Pancreas (tissue), 10 donors: ENCODE measurements around the gene AKNA. TPM values are rescaled to one million over a fixed set of nuclear protein-coding genes. Genes with fewer than 3 reads are reported as not detected.

ENCODE experiments used
- ATAC-seq, 4 donors: fragments of 200-7000 bp; cut with Tn5 transposase; one replicate each; pipeline versions ENCODE4 v1.8.0 to v1.9.1; 2020; ENCODE audit warnings: mild to moderate bottlenecking in 4 of 4, moderate library complexity in 4 of 4
- DNase-seq, 6 donors: peaks; one replicate each; pipeline ENCODE4 v3.0.0-alpha.2; 2020
- FAIRE-seq: peaks from 2 replicates; lab custom pipeline; 2012; peaks lifted over from hg19 to GRCh38; lab: Jason Lieb, UNC
- H3K27ac ChIP-seq, 4 donors: fragments of 200-600 bp; sonication (generic); 1 replicate in 3 of 4; 2 replicates in 1 of 4; pipeline versions ENCODE4 v1.5.0 to v1.8.0; 2020
- H3K27me3 ChIP-seq, 4 donors: fragments of 200-600 bp; one replicate each; pipeline ENCODE4 v1.8.0; 2021
- H3K36me3 ChIP-seq, 3 donors: fragments of 200-600 bp; sonication (generic) in 1 of 3; one replicate each; pipeline versions ENCODE4 v1.5.0 to v1.8.0; 2020 to 2021
- H3K4me1 ChIP-seq, 3 donors: fragments of 200-600 bp; one replicate each; pipeline ENCODE4 v1.8.0; 2021
- H3K4me3 ChIP-seq, 4 donors: fragments of 200-600 bp; sonication (generic) in 2 of 4; one replicate each; pipeline versions ENCODE4 v1.5.0 to v1.8.0; 2020 to 2021
- H3K9me3 ChIP-seq, 4 donors: fragments of 200-600 bp; one replicate each; pipeline ENCODE4 v1.8.0; 2021
- CTCF ChIP-seq, 4 donors: fragments of 200-600 bp; sonication (generic) in 3 of 4; IDR thresholded peaks; one replicate each; pipeline versions ENCODE4 v1.5.0 to v1.8.0; 2021; ENCODE audit warnings: antibody characterized with exemption in 4 of 4
- WGBS, 2 donors: extraction: QIAGEN DNeasy Blood & Tissue Kit; methylation state at CpG; one replicate each; pipeline ENCODE4 v1.1.7; 2013; 5-methylcytosine and 5-hydroxymethylcytosine counted together
- intact Hi-C, 3 donors: fragments of 100-400 bp; cut with DNase I; formaldehyde crosslinking; loops; one replicate each; pipeline versions ENCODE4 v1.11.1 to v1.14.2; 2022
- polyA plus RNA-seq, 2 donors: library from polyadenylated mRNA; stranded (reverse); fragments of 200-250 nt; gene quantifications; one replicate each; pipeline ENCODE4 v1.2.3, GENCODE V29; 2013
- total RNA-seq, 6 donors: library from RNA; stranded (reverse); fragmentation: NEBNext Ultra II Directional in 4 of 6; extraction: Animal tissue kit (Norgen Biotek cat#: 25700) in 4 of 6; gene quantifications; one replicate each; pipeline versions ENCODE4 v1.2.1 to v1.2.4, GENCODE V29; 2021 to 2023
- donor health status: healthy with polysubstance abuse.
- donor health status: DM: no; HTN: no; CAD: no; lungs with moderate emphysema.
- donor health status: DM: no; HTN: no; CAD: no.
- donor health status: control.
- donor health status: control.
- donor health status: Bipolar disorder and iron deficiency.
- donor health status: DM: yes; HTN: yes; CAD: no.
- donor health status: DM: no; HTN: no; CAD: no.
- donor health status: DM: no; HTN: no; CAD: no.
- donor health status: DM: yes; HTN: yes; CAD: no.

AKNA gene
- total and polyA plus RNA-seq, 8 donors = 5.4 to 18.0 (median 10.4) TPM

- TF ChIP-seq CTCF (IDR thresholded peaks at IDR 0.05) = no peak
- H3K4me3 ChIP-seq = peak overlapping the region in 1 of 4 donors; percentile 42
- H3K36me3 ChIP-seq = no peaks in the 10 kb centered on the region
- no peak for FAIRE-seq
- DNase-seq = peak in 1 of 6 donors; percentile 59
- no peaks in the 10 kb centered on the region for H3K27me3 ChIP-seq
- peak overlapping the region in 2 of 4 donors; percentile 53 to 60 for H3K27ac ChIP-seq
- ATAC-seq = peak in 3 of 4 donors; percentile 52 to 69 (median 68)
- no peaks in the 10 kb centered on the region for H3K9me3 ChIP-seq
- no peaks in the 10 kb centered on the region for H3K4me1 ChIP-seq
- WGBS, 2 donors = 80% methylated on average over 11 of the region's 11 CpGs
- intact Hi-C loops = no loop called here
Measured at GRCh38 chr9:114385397-114386181, 2.2 kb downstream of the AKNA start.

- Histone ChIP-seq H3K27me3 (no peaks in the 10 kb centered on the region), H3K9me3 (no peaks in the 10 kb centered on the region), H3K36me3 (peaks cover 0 to 6% (median 0%) of the 10 kb centered on the region in 3 donors), H3K4me1 (no peaks in the 10 kb centered on the region), H3K27ac (peak overlapping the region in 1 of 4 donors; percentile 60), H3K4me3 (no peak overlapping the region)
- intact Hi-C loops = no loop called here
- DNase-seq (no peak), FAIRE-seq (no peak), ATAC-seq (no peak)
- 91 to 93% methylated on average over 7 of the region's 7 CpGs for WGBS, 2 donors
- no peak for TF ChIP-seq CTCF (IDR thresholded peaks at IDR 0.05)
Measured at GRCh38 chr9:114384836-114385396, 2.9 kb downstream of the AKNA start.

GRCh38 chr9:114384341-114384740, 3.4 kb downstream of the AKNA start:
- no peak for FAIRE-seq
- 54 to 63% methylated on average over 1 of the region's 1 CpG for WGBS, 2 donors

GRCh38 chr9:114383521-114384231, 4.1 kb downstream of the AKNA start:
- peak in 1 of 4 donors; percentile 13 for ATAC-seq
- FAIRE-seq = no peak
- intact Hi-C loops = no loop called here
- peaks cover 0 to 10% (median 0%) of the 10 kb centered on the region in 3 donors for H3K36me3 ChIP-seq
- H3K27me3 ChIP-seq = no peaks in the 10 kb centered on the region
- H3K9me3 ChIP-seq = no peaks in the 10 kb centered on the region
- H3K4me1 ChIP-seq = no peaks in the 10 kb centered on the region
- no peak for DNase-seq
- no peak for TF ChIP-seq CTCF (IDR thresholded peaks at IDR 0.05)
- H3K4me3 ChIP-seq = peak overlapping the region in 1 of 4 donors; percentile 2
- H3K27ac ChIP-seq = peak overlapping the region in 1 of 4 donors; percentile 13
- 75 to 77% methylated on average over 8 of the region's 8 CpGs for WGBS, 2 donors

More at GRCh38 chr9:114384341-114384740, 3.4 kb downstream of the AKNA start:
- no peak overlapping the region for H3K4me3 ChIP-seq
- H3K27me3 ChIP-seq = no peaks in the 10 kb centered on the region
- H3K36me3 ChIP-seq = peaks cover 0 to 7% (median 0%) of the 10 kb centered on the region in 3 donors
- no peak for TF ChIP-seq CTCF (IDR thresholded peaks at IDR 0.05)
- intact Hi-C loops = no loop called here
- H3K4me1 ChIP-seq = no peaks in the 10 kb centered on the region
- DNase-seq (no peak), ATAC-seq (no peak)
- peak overlapping the region in 1 of 4 donors; percentile 60 for H3K27ac ChIP-seq
- H3K9me3 ChIP-seq = no peaks in the 10 kb centered on the region
